Tibial artery (tissue), 4 donors: ENCODE data around the gene SLC35B1.
"Not testable (repeated sequence)": the region's sequence is repeated elsewhere in the genome, so short reads cannot be mapped to it uniquely, and the experiment has no call there.

Experiments
- DNase-seq, 2 donors: peaks; one replicate each; pipeline ENCODE4 v3.0.0-alpha.2; 2019
- H3K27ac ChIP-seq, 2 donors: fragments of 200-600 bp; sonication (generic) in 1 of 2; 1 replicate in 1 of 2; 2 replicates in 1 of 2; pipeline ENCODE4 v1.5.1; 2018 to 2019; ENCODE audit warnings: mild to moderate bottlenecking in 1 of 2
- H3K27me3 ChIP-seq, 2 donors: fragments of 200-600 bp; sonication (generic) in 1 of 2; one replicate each; pipeline versions ENCODE4 v1.5.1 to v1.6.0; 2016 to 2019
- H3K36me3 ChIP-seq, 3 donors: fragments of 200-600 bp; sonication (generic) in 2 of 3; one replicate each; pipeline ENCODE4 v1.5.1; 2016 to 2019; ENCODE audit warnings: mild to moderate bottlenecking in 2 of 3
- H3K4me1 ChIP-seq, 4 donors: fragments of 200-600 bp; sonication (generic) in 2 of 4; 1 replicate in 3 of 4; 2 replicates in 1 of 4; pipeline ENCODE4 v1.5.1; 2016 to 2019
- H3K4me3 ChIP-seq, 2 donors: fragments of 200-600 bp; sonication (generic) in 1 of 2; 1 replicate in 1 of 2; 2 replicates in 1 of 2; pipeline ENCODE4 v1.5.1; 2018 to 2019; ENCODE audit warnings: mild to moderate bottlenecking in 2 of 2
- H3K9me3 ChIP-seq, 3 donors: fragments of 200-600 bp; sonication (generic) in 1 of 3; one replicate each; pipeline ENCODE4 v1.5.1; 2016 to 2019
- intact Hi-C: fragments of 100-400 bp; cut with DNase I; formaldehyde crosslinking; loops from one replicate; pipeline ENCODE4 v1.15.0; 2023; ENCODE audit warnings: low total_unique reads
- TF ChIP-seq, protein P1 (sequence below), 2 experiments: fragments of 200-600 bp in 1 of 2; fragments of 450-650 bp in 1 of 2; IDR thresholded peaks; one replicate each; pipeline ENCODE4 v1.5.1; 2017 to 2019; ENCODE audit warnings: antibody characterized with exemption in 2 of 2, mild to moderate bottlenecking in 1 of 2, moderate library complexity in 1 of 2

Gene SLC35B1

DNA sequence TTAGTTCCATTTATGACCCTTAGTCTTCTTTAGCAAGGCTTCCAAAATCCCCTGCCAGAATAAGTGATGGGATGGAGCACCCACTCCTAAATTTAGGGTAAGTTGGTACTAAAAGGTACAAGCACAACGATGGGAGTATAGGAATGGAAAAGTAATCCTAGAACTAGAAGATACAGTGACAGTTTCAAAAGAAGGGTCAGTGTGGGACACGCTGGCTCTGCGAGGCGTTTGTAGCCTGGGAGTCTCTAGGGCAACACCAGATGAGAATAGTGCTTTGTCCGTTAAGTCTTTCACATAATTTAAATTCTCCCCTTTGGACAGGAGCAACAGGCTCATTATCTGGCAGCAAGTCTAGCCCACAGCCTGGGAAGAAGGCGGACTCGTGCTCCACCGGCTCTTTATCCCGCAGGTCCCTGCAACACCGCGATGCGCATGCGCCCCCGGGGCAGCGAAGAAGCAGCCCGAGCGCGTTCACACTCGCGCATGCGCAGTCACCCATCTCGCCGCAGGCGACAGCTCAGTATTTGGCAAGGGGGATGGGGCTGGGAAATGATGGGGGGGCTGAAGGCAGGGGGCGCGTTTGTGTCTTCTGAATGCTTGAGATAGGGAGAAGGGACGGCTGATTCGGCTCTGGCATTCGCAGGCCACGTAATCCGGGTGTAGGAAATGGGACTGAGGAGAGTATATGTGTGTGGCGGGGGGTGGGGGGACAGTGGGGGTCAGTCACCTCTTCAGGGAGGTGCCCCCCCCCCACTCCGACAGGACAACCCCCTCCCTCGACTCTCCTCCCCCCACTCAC lies 30.4 kb downstream of the SLC35B1 start:
- Histone ChIP-seq H3K4me3 (peak overlapping the region; percentile 73 to 80), H3K27ac (peak overlapping the region; percentile 95 to 99), H3K27me3 (no peaks in the 10 kb centered on the region), H3K4me1 (peaks cover 0 to 46% (median 24%) of the 10 kb centered on the region in 4 donors), H3K36me3 (peaks cover 0 to 5% (median 0%) of the 10 kb centered on the region in 3 donors), H3K9me3 (no peaks in the 10 kb centered on the region)
- TF ChIP-seq, protein P1, sequence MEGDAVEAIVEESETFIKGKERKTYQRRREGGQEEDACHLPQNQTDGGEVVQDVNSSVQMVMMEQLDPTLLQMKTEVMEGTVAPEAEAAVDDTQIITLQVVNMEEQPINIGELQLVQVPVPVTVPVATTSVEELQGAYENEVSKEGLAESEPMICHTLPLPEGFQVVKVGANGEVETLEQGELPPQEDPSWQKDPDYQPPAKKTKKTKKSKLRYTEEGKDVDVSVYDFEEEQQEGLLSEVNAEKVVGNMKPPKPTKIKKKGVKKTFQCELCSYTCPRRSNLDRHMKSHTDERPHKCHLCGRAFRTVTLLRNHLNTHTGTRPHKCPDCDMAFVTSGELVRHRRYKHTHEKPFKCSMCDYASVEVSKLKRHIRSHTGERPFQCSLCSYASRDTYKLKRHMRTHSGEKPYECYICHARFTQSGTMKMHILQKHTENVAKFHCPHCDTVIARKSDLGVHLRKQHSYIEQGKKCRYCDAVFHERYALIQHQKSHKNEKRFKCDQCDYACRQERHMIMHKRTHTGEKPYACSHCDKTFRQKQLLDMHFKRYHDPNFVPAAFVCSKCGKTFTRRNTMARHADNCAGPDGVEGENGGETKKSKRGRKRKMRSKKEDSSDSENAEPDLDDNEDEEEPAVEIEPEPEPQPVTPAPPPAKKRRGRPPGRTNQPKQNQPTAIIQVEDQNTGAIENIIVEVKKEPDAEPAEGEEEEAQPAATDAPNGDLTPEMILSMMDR (IDR thresholded peaks at IDR 0.05), result no peak
- DNase-seq, result peak; percentile 96 to 98
- intact Hi-C loops, result loop anchor here (10.0 kb wide), 1 partner anchor 63 kb away; no protein-coding TSS in a partner anchor

DNA sequence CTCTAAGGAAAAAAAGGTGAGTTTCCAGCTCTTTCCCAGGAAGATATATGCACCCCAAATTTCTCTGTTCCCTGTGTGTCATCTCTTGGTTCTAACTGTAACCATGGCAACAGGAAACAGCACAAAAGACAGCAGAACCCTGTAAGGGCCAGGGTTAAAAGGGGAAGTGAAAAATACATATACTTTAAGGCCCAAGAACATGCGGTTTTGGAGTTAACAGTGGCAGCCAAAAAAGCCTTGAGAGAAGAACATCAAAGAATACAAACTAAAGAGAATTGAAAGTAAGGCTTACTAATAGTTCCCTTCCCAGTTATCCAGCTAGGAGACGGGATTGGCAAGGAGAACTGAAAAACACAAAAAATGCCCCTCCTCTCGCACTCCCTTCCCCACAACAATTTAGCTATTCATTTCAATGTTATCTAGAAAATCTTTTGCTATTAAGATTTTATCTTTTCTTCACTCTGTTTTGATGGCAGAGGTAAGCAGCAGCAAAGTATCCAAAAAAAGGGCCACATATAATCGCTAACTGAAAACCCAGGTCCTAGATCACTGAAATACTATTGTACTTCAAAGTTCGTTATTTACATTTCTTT lies 31.4 kb downstream of the SLC35B1 start:
- H3K27ac ChIP-seq, result peak overlapping the region; percentile 95 to 99
- H3K4me1 ChIP-seq, result peaks cover 0 to 55% (median 30%) of the 10 kb centered on the region in 4 donors
- DNase-seq, result no peak
- H3K27me3 ChIP-seq, result no peaks in the 10 kb centered on the region
- H3K9me3 ChIP-seq, result no peaks in the 10 kb centered on the region
- intact Hi-C loops, result loop anchor here (10.0 kb wide), 1 partner anchor 62 kb away; no protein-coding TSS in a partner anchor
- TF ChIP-seq, protein P1 (IDR thresholded peaks at IDR 0.05), result no peak
- H3K36me3 ChIP-seq, result peaks cover 0 to 5% (median 0%) of the 10 kb centered on the region in 3 donors
- peak overlapping the region; percentile 73 to 80 for H3K4me3 ChIP-seq

DNA sequence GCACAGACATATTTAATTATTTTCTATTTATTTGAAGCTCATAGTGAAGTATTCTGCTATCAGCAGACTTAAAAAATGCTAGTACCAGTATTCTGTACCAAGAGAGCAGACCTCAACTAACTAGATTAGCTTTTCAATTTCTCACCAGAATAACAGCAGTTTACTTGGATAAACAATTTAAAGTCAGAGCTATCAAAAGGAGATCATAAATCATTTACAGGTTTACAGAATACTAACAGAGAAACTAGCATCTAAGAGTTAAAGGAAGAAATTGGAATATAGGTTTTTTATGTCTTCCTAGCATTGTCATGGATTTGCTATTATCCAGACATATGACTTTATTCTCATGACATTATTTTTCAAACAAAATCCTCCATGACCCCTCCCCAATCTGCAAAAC lies 33.3 kb downstream of the SLC35B1 start:
- H3K27me3 ChIP-seq, result no peaks in the 10 kb centered on the region
- H3K9me3 ChIP-seq, result no peaks in the 10 kb centered on the region
- TF ChIP-seq, protein P1 (IDR thresholded peaks at IDR 0.05), result no peak
- H3K4me3 ChIP-seq, result peak overlapping the region in 1 of 2 donors; percentile 80
- intact Hi-C loops, result loop anchor here (10.0 kb wide), 1 partner anchor 60 kb away; no protein-coding TSS in a partner anchor
- H3K27ac ChIP-seq, result peak overlapping the region; percentile 95 to 99
- H3K4me1 ChIP-seq, result peaks cover 0 to 74% (median 42%) of the 10 kb centered on the region in 4 donors
- peaks cover 0 to 5% (median 0%) of the 10 kb centered on the region in 3 donors for H3K36me3 ChIP-seq
- no peak for DNase-seq

DNA sequence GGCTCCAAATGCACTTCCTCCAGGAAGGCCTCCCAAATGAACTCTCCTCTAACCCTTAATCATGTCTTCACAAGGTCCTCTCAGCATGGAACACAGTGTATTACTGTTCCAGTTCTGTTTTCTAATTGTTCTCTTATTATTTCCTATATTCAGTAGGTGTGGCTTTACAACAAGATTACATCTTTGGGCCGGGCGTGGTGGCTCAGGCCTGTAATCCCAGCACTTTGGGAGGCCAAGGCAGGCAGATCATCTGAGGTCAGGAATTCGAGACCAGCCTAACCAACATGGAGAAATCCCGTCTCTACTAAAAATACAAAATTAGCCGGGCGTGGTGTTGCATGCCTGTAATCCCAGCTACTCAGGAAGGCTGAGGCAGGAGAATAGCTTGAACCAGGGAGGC lies 34.1 kb downstream of the SLC35B1 start:
- intact Hi-C loops, result loop anchor here (10.0 kb wide), 1 partner anchor 59 kb away; no protein-coding TSS in a partner anchor
- peaks cover 0 to 77% (median 42%) of the 10 kb centered on the region in 4 donors for H3K4me1 ChIP-seq

GRCh38 chr17:49670641-49671040 lies 37.1 kb downstream of the SLC35B1 start:
- intact Hi-C loops, result loop anchor here (10.0 kb wide), 1 partner anchor 56 kb away; no protein-coding TSS in a partner anchor
- Histone ChIP-seq H3K27me3 (no peaks in the 10 kb centered on the region), H3K9me3 (no peaks in the 10 kb centered on the region), H3K4me3 (no peak overlapping the region), H3K36me3 (peaks cover 0 to 5% (median 0%) of the 10 kb centered on the region in 3 donors), H3K27ac (peak overlapping the region; percentile 51 to 57), H3K4me1 (peaks cover 0 to 84% (median 38%) of the 10 kb centered on the region in 4 donors)
- no peak for DNase-seq
- TF ChIP-seq, protein P1 (IDR thresholded peaks at IDR 0.05), result no peak

More for the DNA sequence above, 34.1 kb downstream of the SLC35B1 start:
- not testable (repeated sequence) for H3K36me3 ChIP-seq, H3K9me3 ChIP-seq, DNase-seq, H3K27me3 ChIP-seq, H3K4me3 ChIP-seq
- peak overlapping the region; percentile 95 to 99 for H3K27ac ChIP-seq
